IPS-18c (cell line): Measurements from ENCODE around the gene TIAM2.

Source experiments
- H3K4me3 ChIP-seq: 2 replicates; pipeline ENCODE4 v1.7.0; 2013; ENCODE audit warnings: low read depth, mild to moderate bottlenecking, low read length, moderate library complexity; ENCODE audit not compliant: insufficient read depth
- H3K9me3 ChIP-seq: one replicate; pipeline ENCODE4 v1.6.1; 2013; ENCODE audit warnings: mild to moderate bottlenecking, low read length, moderate library complexity; ENCODE audit not compliant: control insufficient read depth, insufficient read depth

TIAM2 gene

GRCh38 chr6:155235087-155235486 lies 240.0 kb downstream of the TIAM2 start:
- Histone ChIP-seq H3K4me3 (no peak overlapping the region), H3K9me3 (peaks cover 10% of the 10 kb centered on the region)

GRCh38 chr6:155237613-155238012 lies 242.5 kb downstream of the TIAM2 start:
- H3K4me3 ChIP-seq, result no peak overlapping the region

GRCh38 chr6:155240905-155241600 lies 245.9 kb downstream of the TIAM2 start:
- no peak overlapping the region for H3K4me3 ChIP-seq
- H3K9me3 ChIP-seq, result peaks cover 10% of the 10 kb centered on the region

More at GRCh38 chr6:155237613-155238012, 242.5 kb downstream of the TIAM2 start:
- peaks cover 10% of the 10 kb centered on the region for H3K9me3 ChIP-seq

- Histone ChIP-seq H3K9me3 (peaks cover 7% of the 10 kb centered on the region), H3K4me3 (no peak overlapping the region)
Measured at GRCh38 chr6:155241966-155242365, 246.9 kb downstream of the TIAM2 start.

- no peaks in the 10 kb centered on the region for H3K9me3 ChIP-seq
- no peak overlapping the region for H3K4me3 ChIP-seq
Measured at GRCh38 chr6:155244434-155244833, 249.3 kb downstream of the TIAM2 start.

- H3K4me3 ChIP-seq, result no peak overlapping the region
Measured at GRCh38 chr6:155245193-155245592, 250.1 kb downstream of the TIAM2 start.

GRCh38 chr6:155245831-155246230 lies 250.7 kb downstream of the TIAM2 start:
- no peak overlapping the region for H3K4me3 ChIP-seq
- no peaks in the 10 kb centered on the region for H3K9me3 ChIP-seq

More at GRCh38 chr6:155245193-155245592, 250.1 kb downstream of the TIAM2 start:
- H3K9me3 ChIP-seq, result no peaks in the 10 kb centered on the region

- Histone ChIP-seq H3K4me3 (no peak overlapping the region), H3K9me3 (no peaks in the 10 kb centered on the region)
Measured at GRCh38 chr6:155246825-155247224, 251.7 kb downstream of the TIAM2 start.

GRCh38 chr6:155247618-155248007 lies 252.5 kb downstream of the TIAM2 start:
- Histone ChIP-seq H3K4me3 (no peak overlapping the region), H3K9me3 (no peaks in the 10 kb centered on the region)

GRCh38 chr6:155248008-155249001 lies 253.2 kb downstream of the TIAM2 start:
- no peaks in the 10 kb centered on the region for H3K9me3 ChIP-seq
- no peak overlapping the region for H3K4me3 ChIP-seq

- Histone ChIP-seq H3K4me3 (no peak overlapping the region), H3K9me3 (no peaks in the 10 kb centered on the region)
Measured at GRCh38 chr6:155250701-155251381, 255.7 kb downstream of the TIAM2 start.

- Histone ChIP-seq H3K4me3 (no peak overlapping the region), H3K9me3 (no peaks in the 10 kb centered on the region)
Measured at GRCh38 chr6:155252581-155252980, 257.5 kb downstream of the TIAM2 start.

GRCh38 chr6:155253337-155253736 lies 258.2 kb downstream of the TIAM2 start:
- Histone ChIP-seq H3K4me3 (no peak overlapping the region), H3K9me3 (no peaks in the 10 kb centered on the region)

- no peaks in the 10 kb centered on the region for H3K9me3 ChIP-seq
Measured at GRCh38 chr6:155254139-155254538, 259.0 kb downstream of the TIAM2 start.

GRCh38 chr6:155256122-155256795 lies 261.1 kb downstream of the TIAM2 start:
- no peak overlapping the region for H3K4me3 ChIP-seq
- no peaks in the 10 kb centered on the region for H3K9me3 ChIP-seq

More at GRCh38 chr6:155254139-155254538, 259.0 kb downstream of the TIAM2 start:
- H3K4me3 ChIP-seq, result no peak overlapping the region

GRCh38 chr6:155257796-155258195 lies 262.7 kb downstream of the TIAM2 start:
- Histone ChIP-seq H3K4me3 (no peak overlapping the region), H3K9me3 (no peaks in the 10 kb centered on the region)

- H3K9me3 ChIP-seq, result no peaks in the 10 kb centered on the region
Measured at GRCh38 chr6:155259204-155259603, 264.1 kb downstream of the TIAM2 start.

More at GRCh38 chr6:155259204-155259603, 264.1 kb downstream of the TIAM2 start:
- no peak overlapping the region for H3K4me3 ChIP-seq
